Measurements from ENCODE around the gene TMEM121B.

TMEM121B gene

DNA sequence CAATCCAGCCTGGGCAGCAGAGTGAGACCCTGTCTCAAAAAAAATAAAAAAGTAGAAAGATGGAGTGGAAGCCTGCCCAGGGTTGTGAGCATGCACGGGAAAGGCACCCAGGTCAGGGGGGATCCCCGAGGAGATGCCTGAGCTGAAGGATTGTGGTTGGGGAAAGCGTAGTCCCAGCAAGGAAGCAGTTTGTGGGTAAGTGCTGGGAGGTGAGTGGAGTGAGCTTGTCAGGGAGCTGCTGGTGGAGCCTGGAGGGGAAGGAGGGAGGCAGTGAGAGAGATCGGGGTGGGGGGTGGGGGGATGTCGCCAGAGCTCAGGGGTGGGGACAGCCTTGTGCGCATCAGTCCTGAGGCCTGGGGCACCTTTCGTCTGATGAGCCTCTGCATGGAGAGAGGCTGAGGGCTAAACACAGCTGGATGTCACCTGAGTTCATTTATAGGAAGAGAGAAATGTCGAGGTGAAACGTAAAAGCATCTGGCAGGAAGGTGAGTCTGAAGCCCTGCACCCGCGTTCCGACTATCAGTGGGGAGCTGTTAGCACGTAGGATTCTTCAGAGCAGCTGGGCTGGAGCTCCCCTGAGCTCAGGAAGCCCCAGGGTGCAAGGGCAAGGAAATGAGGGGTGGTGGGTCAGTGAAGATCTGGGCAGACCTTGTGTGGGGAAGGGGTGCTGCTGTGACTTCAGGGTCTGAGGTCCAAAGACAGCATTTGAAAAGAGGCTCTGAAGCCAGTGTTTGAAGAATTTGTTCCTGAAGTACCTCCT is 10.2 kb downstream of the TMEM121B start:
- DNase-seq (ENCODE audit: low read depth in 2 of 2), result no peak

GRCh38 chr22:17109976-17110375 is 11.2 kb downstream of the TMEM121B start:
- no peak for DNase-seq (ENCODE audit: low read depth in 2 of 2)

GRCh38 chr22:17109113-17109865 is 11.9 kb downstream of the TMEM121B start:
- no peak for DNase-seq (ENCODE audit: low read depth in 2 of 2)

GRCh38 chr22:17108256-17109112 is 12.7 kb downstream of the TMEM121B start:
- DNase-seq (ENCODE audit: low read depth in 2 of 2), result no peak

GRCh38 chr22:17107547-17107810 is 13.7 kb downstream of the TMEM121B start:
- no peak for DNase-seq (ENCODE audit: low read depth in 2 of 2)

DNA sequence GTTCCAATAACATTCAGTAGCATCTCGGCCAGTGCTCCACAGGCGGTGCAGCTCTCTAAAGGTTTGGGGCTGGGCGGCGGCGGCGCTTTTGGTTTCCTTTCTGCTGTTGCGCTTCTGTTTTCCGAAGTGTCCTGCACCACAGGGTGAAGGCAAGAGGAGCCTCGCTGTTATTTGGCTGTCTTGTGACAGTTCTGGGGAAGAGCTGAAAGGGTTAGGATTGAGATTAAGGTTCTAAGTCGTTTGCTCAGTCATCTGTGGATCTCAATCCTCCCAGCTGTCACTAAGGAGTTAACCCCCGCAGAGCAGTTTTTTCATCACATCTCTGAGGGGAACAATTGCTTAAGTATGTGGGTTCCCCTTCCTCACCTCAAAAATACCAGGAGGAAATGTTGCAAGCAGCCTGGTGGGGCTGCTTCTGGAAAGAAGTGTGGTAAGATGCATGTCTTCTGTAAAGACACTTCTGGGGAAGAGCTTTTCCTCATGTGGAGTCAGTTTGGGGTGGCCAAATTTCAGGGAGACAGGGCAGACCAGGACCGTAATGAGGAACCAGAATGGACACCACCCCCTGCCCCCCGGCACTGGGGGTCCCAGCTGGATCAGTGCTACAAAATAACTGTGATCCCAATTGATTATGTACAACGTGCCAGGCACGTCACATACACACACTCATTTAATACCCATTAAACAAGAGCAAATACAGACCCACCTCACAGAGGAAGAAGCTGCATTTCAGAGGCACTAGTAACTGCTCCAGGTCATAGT is 14.2 kb downstream of the TMEM121B start:
- no peak for DNase-seq (ENCODE audit: low read depth in 2 of 2)

DNA sequence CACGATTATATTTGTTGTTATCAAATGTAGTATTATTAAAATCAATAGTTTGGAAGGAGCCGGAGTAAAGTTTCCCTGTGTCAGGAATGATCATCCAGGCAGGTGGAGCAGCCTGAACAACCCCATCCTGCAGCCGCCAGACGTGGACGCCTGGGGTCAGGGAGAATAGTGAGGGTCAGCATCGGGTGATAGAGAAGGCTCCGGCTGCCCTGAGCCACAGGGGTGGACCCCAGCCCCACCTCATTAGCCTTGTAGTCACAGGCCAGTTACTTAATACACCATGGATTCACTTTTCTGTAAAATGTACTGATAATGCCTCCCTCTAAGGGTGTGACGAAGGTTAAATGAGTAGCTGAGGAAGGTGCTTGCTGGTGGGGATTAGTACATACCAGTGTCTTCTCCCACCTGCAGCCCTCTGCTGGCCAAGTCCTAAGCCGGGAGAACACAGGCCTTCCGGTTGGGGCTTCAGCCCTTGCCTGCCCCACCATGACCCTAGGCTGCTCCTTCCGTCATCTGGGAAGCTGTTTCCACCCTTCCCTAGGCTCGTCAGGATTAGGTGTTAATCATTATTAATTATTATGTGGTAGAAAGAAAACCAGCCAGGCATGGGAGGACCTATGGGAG is 14.9 kb downstream of the TMEM121B start:
- no peak for DNase-seq (ENCODE audit: low read depth in 2 of 2)

GRCh38 chr22:17105143-17106129 is 15.7 kb downstream of the TMEM121B start:
- no peak for DNase-seq (ENCODE audit: low read depth in 2 of 2)

- DNase-seq (ENCODE audit: low read depth in 2 of 2), result no peak
These were observed 16.7 kb downstream of the TMEM121B start for GRCh38 chr22:17104336-17104935.

GRCh38 chr22:17103351-17103750 is 17.8 kb downstream of the TMEM121B start:
- DNase-seq (ENCODE audit: low read depth in 2 of 2), result no peak

DNA sequence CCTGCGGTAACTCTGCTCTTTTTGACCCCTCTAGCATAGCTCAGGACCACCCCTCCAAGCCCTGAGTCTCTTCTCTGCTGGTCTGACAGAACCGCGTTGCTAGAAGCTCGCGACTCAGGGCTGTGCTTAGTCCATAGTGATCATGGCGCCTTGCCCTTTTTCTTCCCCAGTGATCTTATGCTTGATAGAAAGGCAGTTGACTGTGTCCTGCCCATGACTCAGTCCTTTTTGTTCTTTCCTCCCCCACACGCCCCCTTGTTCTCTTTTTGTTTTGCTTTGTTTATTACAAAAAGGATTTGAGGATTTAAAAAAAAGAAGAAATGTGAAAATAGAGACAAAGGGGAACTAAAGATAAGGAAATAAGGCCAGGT is 18.9 kb downstream of the TMEM121B start:
- DNase-seq (ENCODE audit: low read depth in 2 of 2), result no peak

DNA sequence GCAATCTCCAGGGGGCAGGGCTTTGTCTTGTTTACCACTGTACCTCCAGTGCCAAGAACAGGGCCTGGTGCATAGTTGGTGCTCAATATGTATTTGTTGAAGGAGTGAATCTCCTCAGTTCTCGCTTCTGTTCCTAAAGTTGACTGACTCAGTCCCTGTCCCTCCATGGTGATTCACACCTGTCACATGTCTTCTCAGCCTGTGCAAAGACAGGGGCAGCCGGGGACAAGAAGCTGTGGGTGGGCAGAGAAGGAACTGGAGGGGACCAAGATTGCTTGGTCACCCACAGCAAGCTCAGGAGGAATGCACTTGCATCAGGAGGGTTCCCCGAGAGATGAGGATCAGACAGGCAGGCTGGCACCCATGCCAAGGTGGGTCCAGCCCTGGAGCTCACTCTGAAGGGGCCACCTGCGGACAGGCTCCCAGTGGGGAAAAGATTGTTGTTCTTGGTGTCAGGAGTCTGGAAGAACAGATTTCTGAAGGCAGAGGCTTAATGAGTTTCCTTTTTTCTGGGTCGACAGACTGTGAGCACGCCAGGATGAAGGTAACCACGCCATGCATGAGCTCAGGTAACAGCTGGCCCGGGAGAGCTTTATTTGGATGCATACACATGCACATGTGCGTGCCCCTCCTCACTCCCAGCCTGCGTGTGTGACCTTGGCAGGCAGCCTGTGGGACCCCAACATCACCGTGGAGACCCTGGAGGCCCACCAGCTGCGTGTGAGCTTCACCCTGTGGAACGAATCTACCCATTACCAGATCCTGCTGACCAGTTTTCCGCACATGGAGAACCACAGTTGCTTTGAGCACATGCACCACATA is 19.5 kb downstream of the TMEM121B start:
- no peak for DNase-seq (ENCODE audit: low read depth in 2 of 2)

DNA sequence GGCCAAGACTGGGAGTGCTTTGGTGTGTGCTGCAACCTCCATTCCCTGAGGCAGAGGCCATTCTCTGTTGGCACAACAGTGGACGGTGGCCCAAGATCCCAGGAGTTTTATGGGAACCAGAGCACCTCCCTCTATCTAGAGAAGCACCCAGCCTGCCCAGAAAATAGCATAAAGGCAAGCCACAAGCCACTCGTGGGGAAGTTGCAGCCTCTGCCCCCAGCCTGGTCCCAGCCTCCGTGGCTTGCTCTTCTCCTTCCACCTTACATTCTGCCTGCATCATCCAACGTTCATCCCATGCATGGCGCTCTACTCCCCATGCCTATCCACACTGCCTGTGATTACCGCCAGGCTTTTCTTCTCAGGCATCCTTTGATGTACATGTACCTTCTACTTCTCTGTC is 20.5 kb downstream of the TMEM121B start:
- DNase-seq (ENCODE audit: low read depth in 2 of 2), result no peak

DNA sequence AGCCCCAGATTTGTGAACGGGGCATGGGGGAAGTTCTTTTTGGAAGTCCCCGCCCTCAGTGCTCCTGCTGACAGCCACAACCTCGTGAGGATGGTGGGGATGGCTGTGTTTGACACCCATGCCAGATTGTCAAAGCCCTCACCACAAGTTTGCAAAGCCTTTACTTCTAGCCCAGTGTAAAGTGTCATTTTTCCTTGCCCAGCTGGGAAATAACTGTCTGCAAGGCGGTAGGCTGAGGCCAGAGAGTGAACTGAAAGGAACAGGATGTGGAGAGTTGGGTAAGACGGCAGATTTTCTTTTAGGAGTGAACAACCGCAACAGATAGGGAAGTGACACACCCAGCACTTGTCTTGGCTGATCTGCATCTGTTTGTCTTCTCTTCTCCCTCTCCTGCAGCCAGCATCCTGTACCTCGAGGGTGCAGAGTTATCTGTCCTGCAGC is 22.8 kb downstream of the TMEM121B start:
- DNase-seq (ENCODE audit: low read depth in 2 of 2), result no peak

DNA sequence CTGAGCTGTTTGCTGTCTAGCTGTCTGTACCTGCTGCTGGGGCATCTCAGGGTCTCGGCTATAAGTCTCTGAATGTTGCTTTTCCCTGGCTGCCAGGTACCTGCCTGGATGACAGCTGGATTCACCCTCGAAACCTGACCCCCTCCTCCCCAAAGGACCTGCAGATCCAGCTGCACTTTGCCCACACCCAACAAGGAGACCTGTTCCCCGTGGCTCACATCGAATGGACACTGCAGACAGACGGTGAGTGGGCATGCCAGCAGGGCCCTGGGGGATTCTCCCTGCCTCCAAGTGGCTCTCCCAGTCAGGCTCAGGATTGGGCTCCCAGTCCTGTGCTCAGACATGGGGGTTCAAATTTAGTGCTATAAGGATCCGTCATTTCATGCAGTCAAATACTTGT is 23.5 kb downstream of the TMEM121B start:
- DNase-seq (ENCODE audit: low read depth in 2 of 2), result no peak

DNA sequence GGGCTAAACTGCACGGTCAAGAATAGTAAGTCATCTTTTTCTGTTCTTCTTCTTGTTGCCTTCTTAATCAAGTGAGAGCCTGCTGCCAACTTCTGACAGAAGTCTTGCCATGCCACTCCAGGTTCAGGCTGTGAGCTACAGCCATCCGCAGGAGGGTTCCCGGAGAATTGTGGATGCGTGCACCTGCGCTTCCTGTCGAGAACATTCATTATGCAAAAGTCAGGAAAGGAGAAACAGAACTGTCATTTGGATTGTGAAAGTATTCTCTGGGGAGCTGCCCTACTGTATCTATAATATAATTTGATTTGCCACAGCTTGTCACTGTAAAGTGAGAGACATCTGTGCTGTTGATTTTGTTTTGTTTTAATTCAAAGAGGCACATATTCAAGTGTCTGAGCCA is 24.1 kb downstream of the TMEM121B start:
- no peak for DNase-seq (ENCODE audit: low read depth in 2 of 2)

GRCh38 chr22:17096071-17096470 is 25.1 kb downstream of the TMEM121B start:
- DNase-seq (ENCODE audit: low read depth in 2 of 2), result no peak

GRCh38 chr22:17095538-17095937 is 25.6 kb downstream of the TMEM121B start:
- no peak for DNase-seq (ENCODE audit: low read depth in 2 of 2)

- no peak for DNase-seq (ENCODE audit: low read depth in 2 of 2)
These were observed 28.1 kb downstream of the TMEM121B start for GRCh38 chr22:17093081-17093480.

All from stimulated activated CD4-positive, alpha-beta T cell treated with anti-CD3 and anti-CD28 coated beads, Interleukin-12 subunit alpha, Interleukin-12 subunit beta, amount 100 ng/mL, for 24 hours (primary cell).